NCI-H2081 (cell line): ENCODE data around the gene SEC24A.
"Not testable (repeated sequence)": the region's sequence is repeated elsewhere in the genome, so short reads cannot be mapped to it uniquely, and the experiment has no call there.

Source experiments
- DNase-seq, 2 experiments: peaks; one replicate each; lab custom pipeline; 2025; lab: John Stamatoyannopoulos, UW

SEC24A gene

GRCh38 chr5:134650660-134651059 is 2.1 kb downstream of the SEC24A start:
- DNase-seq, result not testable (repeated sequence)

GRCh38 chr5:134651531-134651930 is 2.9 kb downstream of the SEC24A start:
- DNase-seq, result no peak

DNA sequence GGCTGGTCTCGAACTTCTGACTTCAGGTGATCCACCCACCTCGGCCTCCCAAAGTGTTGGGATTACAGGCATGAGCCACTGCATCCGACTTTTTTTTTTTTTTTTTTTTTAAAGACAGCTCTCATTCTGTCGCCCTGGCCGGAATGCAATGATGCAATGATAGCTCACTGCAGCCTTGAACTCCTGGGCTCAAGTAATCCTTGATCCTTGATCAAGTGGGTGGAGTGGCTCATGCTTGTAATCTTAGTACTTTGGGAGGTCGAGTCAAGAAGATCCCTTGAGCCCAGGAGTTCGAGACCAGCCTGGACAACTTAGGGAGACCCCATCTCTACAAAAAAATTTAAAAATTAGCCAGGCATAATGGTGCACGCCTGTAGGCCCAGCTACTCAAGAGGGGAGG is 8.1 kb downstream of the SEC24A start:
- DNase-seq, result no peak

GRCh38 chr5:134659456-134659855 is 10.9 kb downstream of the SEC24A start:
- DNase-seq, result no peak

GRCh38 chr5:134659922-134660321 is 11.3 kb downstream of the SEC24A start:
- DNase-seq, result no peak

GRCh38 chr5:134662971-134663370 is 14.4 kb downstream of the SEC24A start:
- no peak for DNase-seq

DNA sequence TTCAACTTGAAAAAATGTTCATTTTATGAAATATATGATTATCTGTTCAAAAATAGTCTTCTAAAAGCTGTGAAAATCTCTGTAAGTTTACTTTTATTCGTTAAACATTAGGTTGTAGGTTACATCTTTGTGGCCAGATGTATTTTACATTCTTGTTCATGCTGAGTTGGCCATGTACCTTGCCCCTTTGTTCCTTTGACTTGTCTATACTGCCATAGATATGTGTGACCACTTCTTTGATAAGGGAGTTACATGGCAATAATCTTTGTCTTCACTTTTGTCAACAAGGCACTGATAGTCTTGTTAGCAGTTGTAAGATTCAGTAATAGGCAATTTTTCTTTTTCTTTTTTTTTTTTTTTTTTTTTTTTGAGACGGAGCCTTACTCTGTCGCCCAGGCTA is 15.9 kb downstream of the SEC24A start:
- DNase-seq, result no peak

DNA sequence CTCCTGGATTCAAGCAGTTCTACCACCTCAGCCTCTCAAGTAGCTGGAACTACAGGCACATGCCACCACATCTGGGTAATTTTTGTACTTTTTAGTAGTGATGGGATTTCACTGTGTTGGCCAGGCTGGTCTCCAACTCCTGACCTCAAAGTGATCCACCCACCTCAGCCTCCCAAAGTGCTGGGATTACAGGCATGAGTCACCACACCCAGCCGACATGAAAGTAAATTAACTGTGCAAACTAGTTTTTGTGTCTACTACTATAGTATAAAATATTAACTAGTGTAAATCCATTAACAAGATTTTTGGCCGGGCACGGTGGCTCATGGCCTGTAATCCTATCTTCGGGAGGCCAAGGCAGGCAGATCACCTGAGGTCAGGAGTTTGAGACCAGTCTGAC is 25.0 kb downstream of the SEC24A start:
- not testable (repeated sequence) for DNase-seq

- DNase-seq, result not testable (repeated sequence)
Measured at GRCh38 chr5:134677357-134677756, 28.8 kb downstream of the SEC24A start.

DNA sequence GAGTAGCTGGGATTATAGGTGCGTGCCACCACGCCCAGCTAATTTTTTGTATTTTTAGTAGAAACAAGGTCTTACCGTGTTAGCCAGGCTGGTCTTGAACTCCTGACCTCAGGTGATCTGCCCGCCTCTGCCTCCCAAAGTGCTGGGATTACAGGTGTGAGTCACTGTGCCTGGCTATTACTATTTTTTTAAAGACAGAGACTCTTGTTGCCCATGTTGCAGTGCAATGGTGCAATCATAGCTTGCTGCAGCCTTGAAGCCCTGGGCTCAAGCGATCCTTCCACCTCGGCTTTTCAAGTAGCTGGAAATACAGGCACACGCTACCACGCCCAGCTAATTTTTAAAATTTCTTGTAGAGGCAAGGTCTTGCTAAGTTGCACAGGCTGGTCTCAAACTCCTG is 41.6 kb downstream of the SEC24A start:
- DNase-seq, result not testable (repeated sequence)

GRCh38 chr5:134692722-134693121 is 44.1 kb downstream of the SEC24A start:
- DNase-seq, result no peak

DNA sequence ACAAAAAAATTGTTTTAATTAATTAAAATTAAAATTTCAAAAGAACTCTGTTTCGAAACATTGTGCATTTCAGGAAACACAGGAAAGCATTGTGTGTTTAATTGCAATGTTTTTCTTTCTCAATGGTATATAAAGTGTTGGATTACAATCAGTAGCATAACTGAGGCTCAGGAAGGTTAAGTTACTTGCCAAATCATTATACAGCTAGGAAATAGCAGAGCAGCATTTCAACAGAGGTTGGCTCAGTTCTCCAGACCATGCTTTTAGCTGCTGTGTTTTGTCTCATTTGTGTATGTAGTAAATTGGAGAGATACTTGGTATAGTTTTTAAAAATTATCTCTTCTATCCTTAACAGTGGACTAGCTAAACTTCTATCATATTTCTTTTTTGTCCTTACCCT is 59.7 kb downstream of the SEC24A start:
- no peak for DNase-seq

GRCh38 chr5:134714120-134714519 is 65.5 kb downstream of the SEC24A start:
- no peak for DNase-seq

- no peak for DNase-seq
Measured at GRCh38 chr5:134714541-134714940, 66.0 kb downstream of the SEC24A start.

DNA sequence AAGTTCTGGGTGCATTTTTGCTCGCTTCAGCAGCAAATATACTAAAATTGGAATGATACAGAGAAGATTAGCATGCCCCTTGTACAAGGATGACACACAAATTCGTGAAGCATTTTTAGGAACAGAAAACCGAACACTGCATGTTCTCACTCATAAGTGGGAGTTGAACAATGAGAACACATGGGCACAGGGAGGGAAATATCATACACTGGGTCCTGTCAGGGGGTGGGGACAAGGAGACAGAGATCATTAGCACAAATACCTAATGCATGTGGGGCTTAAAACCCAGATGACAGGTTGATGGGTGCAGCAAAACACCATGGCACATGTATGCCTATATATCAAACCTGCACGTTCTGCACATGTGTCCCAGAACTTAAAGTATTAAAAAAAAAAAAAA is 66.9 kb downstream of the SEC24A start:
- not testable (repeated sequence) for DNase-seq

- no peak for DNase-seq
Measured at GRCh38 chr5:134724872-134725271, 76.3 kb downstream of the SEC24A start.

DNA sequence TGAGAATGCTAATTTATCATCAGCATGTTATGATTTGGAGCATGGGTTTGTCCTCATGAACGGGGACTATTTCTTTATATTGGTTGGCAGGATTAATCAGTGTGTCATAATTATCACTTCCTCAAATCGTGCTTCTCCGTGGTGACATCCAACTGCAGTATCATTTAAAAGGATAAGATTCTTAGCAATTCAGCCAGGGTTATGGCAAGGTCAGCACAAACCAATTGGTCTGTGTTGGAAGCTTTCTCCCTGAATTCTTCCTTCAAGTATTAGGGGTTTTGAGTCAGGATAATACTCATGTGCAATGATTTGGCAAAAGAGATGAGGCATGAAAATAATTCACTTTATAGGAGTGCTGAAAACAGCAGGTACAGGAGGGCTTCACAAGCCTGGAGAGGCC is 84.2 kb downstream of the SEC24A start:
- no peak for DNase-seq

GRCh38 chr5:134735243-134735642 is 86.7 kb downstream of the SEC24A start:
- DNase-seq, result no peak

GRCh38 chr5:134736173-134736812 is 87.7 kb downstream of the SEC24A start:
- no peak for DNase-seq

- DNase-seq, result peak; percentile 96
Measured at GRCh38 chr5:134738133-134738962, 89.8 kb downstream of the SEC24A start, which contains the start of gene CAMLG. TSS of gene CAMLG (plus strand) at chr5:134738548. CDS start at chr5:134738621, 73 bp downstream.

- DNase-seq, result peak in 1 of 2 experiments; percentile 38
Measured at GRCh38 chr5:134738963-134739661, 90.5 kb downstream of the SEC24A start.

- no peak for DNase-seq
Measured at GRCh38 chr5:134741052-134741451, 92.5 kb downstream of the SEC24A start.

DNA sequence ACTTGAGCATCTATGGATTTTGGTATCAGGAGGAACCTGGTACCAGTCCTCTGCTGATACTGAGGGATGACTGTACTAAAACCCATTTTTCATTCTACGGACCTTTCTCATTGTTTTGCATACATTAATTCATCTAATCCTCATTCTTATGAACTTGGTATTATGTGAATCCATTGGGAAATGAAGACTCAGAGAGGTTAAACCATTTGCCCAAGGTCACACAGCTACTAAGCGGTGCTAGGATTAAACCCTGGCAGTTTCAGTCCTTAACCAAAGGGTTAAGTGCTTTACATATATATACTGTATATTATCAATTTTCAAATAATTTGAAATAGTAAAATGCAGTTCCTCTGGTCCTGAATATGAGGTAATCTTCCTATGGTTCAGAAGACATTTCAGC is 93.5 kb downstream of the SEC24A start:
- no peak for DNase-seq
